ENCODE measurements around the gene CD74.

The CD74 gene

GRCh38 chr5:150408231-150408943 lies 4.3 kb downstream of the CD74 start:
- no peak for DNase-seq

- DNase-seq = no peak
Measured at GRCh38 chr5:150407096-150407720, 5.5 kb downstream of the CD74 start.

- no peak for DNase-seq
Measured at GRCh38 chr5:150406723-150407095, 6.0 kb downstream of the CD74 start.

- no peak for DNase-seq
Measured at GRCh38 chr5:150406103-150406722, 6.5 kb downstream of the CD74 start.

- DNase-seq = no peak
Measured at GRCh38 chr5:150404941-150405816, 7.5 kb downstream of the CD74 start.

GRCh38 chr5:150404535-150404934 lies 8.2 kb downstream of the CD74 start:
- DNase-seq = no peak

- no peak for DNase-seq
Measured at GRCh38 chr5:150404121-150404520, 8.6 kb downstream of the CD74 start.

- no peak for DNase-seq
Measured at GRCh38 chr5:150402901-150403342, 9.8 kb downstream of the CD74 start.

GRCh38 chr5:150402229-150402773 lies 10.4 kb downstream of the CD74 start:
- no peak for DNase-seq

GRCh38 chr5:150401376-150402228 lies 11.1 kb downstream of the CD74 start:
- no peak for DNase-seq

GRCh38 chr5:150401076-150401375 lies 11.7 kb downstream of the CD74 start:
- no peak for DNase-seq

- no peak for DNase-seq
Measured at GRCh38 chr5:150400316-150401075, 12.2 kb downstream of the CD74 start.

GRCh38 chr5:150399524-150400211 lies 13.0 kb downstream of the CD74 start:
- no peak for DNase-seq

- DNase-seq = no peak
Measured at GRCh38 chr5:150398722-150399523, 13.8 kb downstream of the CD74 start.

GRCh38 chr5:150397782-150398721 lies 14.7 kb downstream of the CD74 start:
- DNase-seq = no peak

GRCh38 chr5:150397146-150397781 lies 15.4 kb downstream of the CD74 start:
- DNase-seq = no peak

- DNase-seq = no peak
Measured at GRCh38 chr5:150396267-150396666, 16.4 kb downstream of the CD74 start.

- no peak for DNase-seq
Measured at GRCh38 chr5:150395688-150395975, 17.1 kb downstream of the CD74 start.
